HepG2 (cell line): ENCODE results near the gene ELP1. TPM values are rescaled to one million over a fixed set of nuclear protein-coding genes. Genes with fewer than 3 reads are reported as not detected.

ENCODE experiments used
- ATAD3A ChIP-seq: sonication (generic); formaldehyde crosslinking; IDR thresholded peaks from 2 replicates; pipeline ENCODE4 v1.4.0; 2020; ENCODE audit warnings: missing genetic modification reagents
- DDIT3 ChIP-seq: sonication (generic); formaldehyde crosslinking; IDR thresholded peaks from 2 replicates; pipeline ENCODE4 v1.4.0; 2020; ENCODE audit warnings: mild to moderate bottlenecking, missing genetic modification reagents
- EP300 ChIP-seq, 3 experiments: sonication (generic) in 1 of 3; formaldehyde crosslinking in 1 of 3; IDR thresholded peaks; 2 replicates each; pipeline versions ENCODE4 v1.5.1 to v1.6.1; 2011 to 2020; ENCODE audit warnings: low read depth in 2 of 3, low read length in 2 of 3, borderline replicate concordance in 1 of 3, improper control_type of control experiment in 1 of 3, mild to moderate bottlenecking in 1 of 3, missing genetic modification reagents in 1 of 3, moderate library complexity in 1 of 3
- ETV6 ChIP-seq: sonication (generic); formaldehyde crosslinking; conservative IDR thresholded peaks from 2 replicates; pipeline ENCODE4 v1.4.0; 2020; ENCODE audit warnings: missing genetic modification reagents
- FOSL1 ChIP-seq: sonication (generic); formaldehyde crosslinking; IDR thresholded peaks from 2 replicates; pipeline ENCODE4 v1.9.0; 2021; ENCODE audit warnings: missing genetic modification reagents, borderline replicate concordance
- GABPA ChIP-seq, 2 experiments: IDR thresholded peaks; 2 replicates each; pipeline ENCODE4 v1.6.1; 2011 to 2016; ENCODE audit warnings: low read depth in 2 of 2, low read length in 1 of 2, missing biosample characterization in 1 of 2, missing genetic modification characterization in 1 of 2
- PHB2 ChIP-seq: fragments of 450-650 bp; IDR thresholded peaks from 2 replicates; pipeline ENCODE4 v1.6.1; 2018; ENCODE audit not compliant: partially characterized antibody
- PPARG ChIP-seq: conservative IDR thresholded peaks from 2 replicates; pipeline ENCODE4 v1.6.1; 2016; ENCODE audit warnings: missing biosample characterization, missing genetic modification reagents
- SALL1 ChIP-seq: sonication (generic); formaldehyde crosslinking; IDR thresholded peaks from 2 replicates; pipeline ENCODE4 v1.8.0; 2022; ENCODE audit warnings: mild to moderate bottlenecking, missing genetic modification reagents
- TCF12 ChIP-seq, 2 experiments: fragments of 450-650 bp in 1 of 2; sonication (generic) in 1 of 2; formaldehyde crosslinking in 1 of 2; IDR thresholded peaks; 2 replicates each; pipeline versions ENCODE4 v1.6.1 to v1.8.0; 2017 to 2022; ENCODE audit warnings: antibody characterized with exemption in 1 of 2, mild to moderate bottlenecking in 1 of 2, missing genetic modification reagents in 1 of 2, moderate library complexity in 1 of 2
- YEATS4 ChIP-seq: sonication (generic); formaldehyde crosslinking; IDR thresholded peaks from 2 replicates; pipeline ENCODE4 v1.4.0; 2020; ENCODE audit warnings: missing genetic modification reagents, borderline replicate concordance
- ZNF318 ChIP-seq: sonication (generic); formaldehyde crosslinking; IDR thresholded peaks from 2 replicates; pipeline ENCODE4 v1.4.0; 2020; ENCODE audit warnings: mild to moderate bottlenecking, missing genetic modification reagents
- ZNF354B ChIP-seq: sonication (generic); formaldehyde crosslinking; IDR thresholded peaks from 2 replicates; pipeline ENCODE4 v1.8.0; 2022; ENCODE audit warnings: mild to moderate bottlenecking, missing genetic modification reagents
- ZNF607 ChIP-seq: sonication (generic); formaldehyde crosslinking; IDR thresholded peaks from 2 replicates; pipeline ENCODE4 v1.5.1; 2020; ENCODE audit warnings: missing genetic modification reagents, mild to moderate bottlenecking, borderline replicate concordance
- polyA plus RNA-seq, 8 experiments: library from polyadenylated mRNA; depleted of rRNA in 3 of 8; stranded (reverse) in 7 of 8; unstranded in 1 of 8; fragments of >200 nt; fragmentation: Illumina TruSeq in 4 of 8; extraction: Trizol in 4 of 8; gene quantifications; 2 replicates each; pipeline versions ENCODE4 v1.2.1 to v1.2.3, GENCODE V29; 2011 to 2016; ENCODE audit warnings: low read depth in 4 of 8, missing spikeins in 1 of 8, mixed read lengths in 1 of 8; ENCODE audit not compliant: insufficient read depth in 1 of 8
- total RNA-seq, 5 experiments: library from RNA; depleted of rRNA; stranded (reverse); fragments of >200 nt; fragmentation: Illumina TruSeq; extraction: Trizol; gene quantifications; 2 replicates each; pipeline ENCODE4 v1.2.3, GENCODE V29; 2016; ENCODE audit warnings: low read depth in 1 of 5
- TF ChIP-seq, protein P1 (sequence below): sonication (generic); formaldehyde crosslinking; IDR thresholded peaks from 2 replicates; pipeline ENCODE4 v1.5.1; 2020; ENCODE audit warnings: mild to moderate bottlenecking, missing genetic modification reagents, moderate library complexity

The ELP1 gene
- total and polyA plus RNA-seq, 2 of the 13 experiments (the other 11 are each of a cell fraction or from before 2014, with no cell fraction given) = 157 to 275 TPM

DNA sequence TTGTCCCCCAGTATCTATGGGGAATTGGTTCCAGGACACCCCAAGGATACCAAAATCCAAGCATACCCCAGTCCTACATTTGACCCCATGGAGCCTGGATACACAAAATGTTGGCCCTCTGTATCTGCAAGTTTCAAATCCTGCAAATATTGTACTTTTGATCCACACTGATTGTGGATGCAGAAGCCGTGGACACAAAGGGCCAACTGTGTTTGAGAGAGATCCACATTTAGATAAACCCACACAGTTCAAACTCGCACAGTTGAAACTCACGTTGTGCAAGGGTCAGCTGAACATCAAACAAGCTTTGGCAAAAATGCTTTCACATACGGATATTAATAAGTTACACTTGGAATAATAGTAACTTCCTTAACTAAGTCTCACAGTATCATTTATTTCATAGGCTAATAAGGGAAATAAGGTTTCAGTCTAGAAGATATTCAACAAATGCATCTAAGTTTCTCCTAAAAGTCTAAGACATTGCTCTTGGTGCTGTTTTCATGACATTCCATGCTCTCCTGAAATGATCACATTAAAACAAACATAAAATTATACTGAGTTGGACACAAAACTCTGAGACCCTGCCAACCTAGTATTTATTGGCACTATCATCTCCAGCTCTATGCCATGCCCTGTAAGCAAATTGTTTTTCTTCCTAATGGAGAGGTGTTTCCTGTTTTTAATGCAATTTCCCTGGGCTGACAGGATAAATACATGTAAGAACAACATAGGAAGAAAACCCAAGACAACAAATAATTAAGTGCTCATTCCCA is 39.5 kb downstream of the ELP1 start (continued):
- no peak for TF ChIP-seq ZNF318 (CRISPR knock-in tag)
- TF ChIP-seq YEATS4 (CRISPR knock-in tag) = peak; percentile 53
- TF ChIP-seq SALL1 = peak; percentile 99
- TF ChIP-seq ETV6 = no peak
- TF ChIP-seq EP300 (IDR thresholded peaks at IDR 0.05; ENCODE audit: low read depth in 2 of 2, low read length in 2 of 2) = peak; percentile 85 to 99
- TF ChIP-seq EP300 (CRISPR knock-in tag; IDR thresholded peaks at IDR 0.05; ENCODE audit: borderline replicate concordance) = peak; percentile 93
- TF ChIP-seq, protein P1, sequence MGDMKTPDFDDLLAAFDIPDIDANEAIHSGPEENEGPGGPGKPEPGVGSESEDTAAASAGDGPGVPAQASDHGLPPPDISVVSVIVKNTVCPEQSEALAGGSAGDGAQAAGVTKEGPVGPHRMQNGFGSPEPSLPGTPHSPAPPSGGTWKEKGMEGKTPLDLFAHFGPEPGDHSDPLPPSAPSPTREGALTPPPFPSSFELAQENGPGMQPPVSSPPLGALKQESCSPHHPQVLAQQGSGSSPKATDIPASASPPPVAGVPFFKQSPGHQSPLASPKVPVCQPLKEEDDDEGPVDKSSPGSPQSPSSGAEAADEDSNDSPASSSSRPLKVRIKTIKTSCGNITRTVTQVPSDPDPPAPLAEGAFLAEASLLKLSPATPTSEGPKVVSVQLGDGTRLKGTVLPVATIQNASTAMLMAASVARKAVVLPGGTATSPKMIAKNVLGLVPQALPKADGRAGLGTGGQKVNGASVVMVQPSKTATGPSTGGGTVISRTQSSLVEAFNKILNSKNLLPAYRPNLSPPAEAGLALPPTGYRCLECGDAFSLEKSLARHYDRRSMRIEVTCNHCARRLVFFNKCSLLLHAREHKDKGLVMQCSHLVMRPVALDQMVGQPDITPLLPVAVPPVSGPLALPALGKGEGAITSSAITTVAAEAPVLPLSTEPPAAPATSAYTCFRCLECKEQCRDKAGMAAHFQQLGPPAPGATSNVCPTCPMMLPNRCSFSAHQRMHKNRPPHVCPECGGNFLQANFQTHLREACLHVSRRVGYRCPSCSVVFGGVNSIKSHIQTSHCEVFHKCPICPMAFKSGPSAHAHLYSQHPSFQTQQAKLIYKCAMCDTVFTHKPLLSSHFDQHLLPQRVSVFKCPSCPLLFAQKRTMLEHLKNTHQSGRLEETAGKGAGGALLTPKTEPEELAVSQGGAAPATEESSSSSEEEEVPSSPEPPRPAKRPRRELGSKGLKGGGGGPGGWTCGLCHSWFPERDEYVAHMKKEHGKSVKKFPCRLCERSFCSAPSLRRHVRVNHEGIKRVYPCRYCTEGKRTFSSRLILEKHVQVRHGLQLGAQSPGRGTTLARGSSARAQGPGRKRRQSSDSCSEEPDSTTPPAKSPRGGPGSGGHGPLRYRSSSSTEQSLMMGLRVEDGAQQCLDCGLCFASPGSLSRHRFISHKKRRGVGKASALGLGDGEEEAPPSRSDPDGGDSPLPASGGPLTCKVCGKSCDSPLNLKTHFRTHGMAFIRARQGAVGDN (CRISPR knock-in tag) = no peak
- TF ChIP-seq GABPA (IDR thresholded peaks at IDR 0.05; ENCODE audit: low read depth, low read length) = no peak
- 0 out of 2 replicates have a peak, but pooled peaks have one; percentile 18 for TF ChIP-seq GABPA (CRISPR knock-in tag; IDR thresholded peaks at IDR 0.05; ENCODE audit: low read depth)
- no peak for TF ChIP-seq ZNF607 (CRISPR knock-in tag)
- TF ChIP-seq PHB2 = no peak
- no peak for TF ChIP-seq ZNF354B (CRISPR knock-in tag)
- TF ChIP-seq TCF12 (IDR thresholded peaks at IDR 0.05) = no peak
- peak; percentile 77; the same call in 1 of the 2 replicates for TF ChIP-seq TCF12 (CRISPR knock-in tag; IDR thresholded peaks at IDR 0.05)
- TF ChIP-seq PPARG (CRISPR knock-in tag) = peak; percentile 90
- no peak for TF ChIP-seq DDIT3 (CRISPR knock-in tag)
- no peak for TF ChIP-seq ATAD3A (CRISPR knock-in tag)
- TF ChIP-seq FOSL1 = peak; percentile 44; the same call in 1 of the 2 replicates
